AG04450 (cell line): ENCODE measurements around the gene PIMREG. TPM values are rescaled to one million over a fixed set of nuclear protein-coding genes. Genes with fewer than 3 reads are reported as not detected.

ENCODE experiments used
- CTCF ChIA-PET: fragments of 300-600, 350-600 bp; formaldehyde crosslinking; extraction: SDS; loops from one replicate; lab custom pipeline; 2022; ENCODE audit warnings: antibody characterized with exemption, inconsistent platforms; lab: Charles Lee
- POLR2A ChIA-PET: fragments of 350-600 bp; formaldehyde crosslinking; extraction: SDS; loops from one replicate; lab custom pipeline; 2021; ENCODE audit warnings: antibody characterized with exemption, inconsistent platforms; lab: Yijun Ruan, JAX
- DNase-seq: peaks from one replicate; pipeline ENCODE4 v3.0.0-alpha.2; 2011; ENCODE audit warnings: low read depth, low spot score
- H3K27ac ChIP-seq: one replicate; pipeline ENCODE4 v1.5.1; 2012; ENCODE audit warnings: low read depth, low read length, control low read depth
- H3K27me3 ChIP-seq: one replicate; pipeline ENCODE4 v1.6.0; 2012; ENCODE audit warnings: low read length; ENCODE audit not compliant: control insufficient read depth, insufficient read depth
- H3K4me3 ChIP-seq: 2 replicates; pipeline ENCODE4 v1.5.1; 2011; ENCODE audit warnings: mild to moderate bottlenecking, low read depth, low read length, control low read depth
- H3K9me3 ChIP-seq: 2 replicates; pipeline ENCODE4 v1.5.1; 2012; ENCODE audit warnings: low read length; ENCODE audit not compliant: control insufficient read depth, insufficient read depth
- CTCF ChIP-seq: IDR thresholded peaks from 2 replicates; pipeline ENCODE4 v1.5.1; 2011; ENCODE audit warnings: low read depth, low read length, control low read depth, inconsistent platforms
- polyA plus RNA-seq: library from polyadenylated mRNA; depleted of rRNA; stranded (reverse); fragments of >200 nt; gene quantifications from 2 replicates; pipeline ENCODE4 v1.2.3, GENCODE V29; 2011

The PIMREG gene
- polyA plus RNA-seq, 1 experiment: 7.0 TPM

GRCh38 chr17:6413065-6413464, 31.2 kb upstream of the PIMREG start:
- Histone ChIP-seq H3K4me3 (no peak overlapping the region), H3K27ac (no peak overlapping the region), H3K27me3 (peaks cover 8% of the 10 kb centered on the region), H3K9me3 (no peaks in the 10 kb centered on the region)
- TF ChIP-seq CTCF: peak; percentile 58
- POLR2A ChIA-PET: no interaction called here
- DNase-seq: no peak
- CTCF ChIA-PET: interaction anchor here (0.8 to 1.7 kb wide), 6 partner anchors 106 to 825 kb away, joined by 3 to 8 read pairs (median 4); no protein-coding TSS in a partner anchor

DNA sequence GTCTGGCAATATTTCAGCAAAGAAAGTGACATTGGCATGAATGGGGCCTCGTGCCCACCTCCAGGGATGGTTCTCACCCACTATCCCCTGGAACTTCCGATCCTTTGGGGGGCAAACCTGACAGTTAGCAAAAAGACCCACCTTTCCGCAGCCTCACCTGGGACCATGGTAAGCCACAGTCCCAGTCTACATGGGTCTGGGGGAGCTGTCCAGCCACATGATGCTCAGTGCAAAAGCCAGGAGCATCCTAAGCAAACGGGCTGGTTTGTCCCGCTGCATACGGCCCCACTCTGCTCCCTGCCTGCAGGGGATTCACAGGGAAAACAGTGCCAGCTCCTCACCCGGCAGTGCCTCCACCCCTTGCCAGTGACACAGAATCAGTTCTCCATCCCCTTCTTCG, 28.6 kb upstream of the PIMREG start:
- ChIA-PET CTCF (interaction anchor here (2.3 kb wide), 1 partner anchor 823 kb away, joined by 9 read pairs; no protein-coding TSS in a partner anchor), POLR2A (no interaction called here)
- TF ChIP-seq CTCF: no peak
- Histone ChIP-seq H3K4me3 (no peak overlapping the region), H3K27ac (no peak overlapping the region), H3K9me3 (no peaks in the 10 kb centered on the region), H3K27me3 (peaks cover 8% of the 10 kb centered on the region)
- DNase-seq: no peak

GRCh38 chr17:6420173-6420641, 24.0 kb upstream of the PIMREG start:
- ChIA-PET POLR2A (no interaction called here), CTCF (interaction anchor here (3.1 to 6.7 kb wide), 2 partner anchors 828 to 836 kb away, joined by 10 to 90 read pairs; partner anchors contain the start of gene NLRP1)
- H3K4me3 ChIP-seq: no peak overlapping the region
- DNase-seq: no peak
- no peaks in the 10 kb centered on the region for H3K9me3 ChIP-seq
- peaks cover 8% of the 10 kb centered on the region for H3K27me3 ChIP-seq
- no peak overlapping the region for H3K27ac ChIP-seq
- TF ChIP-seq CTCF: peak; percentile 45

DNA sequence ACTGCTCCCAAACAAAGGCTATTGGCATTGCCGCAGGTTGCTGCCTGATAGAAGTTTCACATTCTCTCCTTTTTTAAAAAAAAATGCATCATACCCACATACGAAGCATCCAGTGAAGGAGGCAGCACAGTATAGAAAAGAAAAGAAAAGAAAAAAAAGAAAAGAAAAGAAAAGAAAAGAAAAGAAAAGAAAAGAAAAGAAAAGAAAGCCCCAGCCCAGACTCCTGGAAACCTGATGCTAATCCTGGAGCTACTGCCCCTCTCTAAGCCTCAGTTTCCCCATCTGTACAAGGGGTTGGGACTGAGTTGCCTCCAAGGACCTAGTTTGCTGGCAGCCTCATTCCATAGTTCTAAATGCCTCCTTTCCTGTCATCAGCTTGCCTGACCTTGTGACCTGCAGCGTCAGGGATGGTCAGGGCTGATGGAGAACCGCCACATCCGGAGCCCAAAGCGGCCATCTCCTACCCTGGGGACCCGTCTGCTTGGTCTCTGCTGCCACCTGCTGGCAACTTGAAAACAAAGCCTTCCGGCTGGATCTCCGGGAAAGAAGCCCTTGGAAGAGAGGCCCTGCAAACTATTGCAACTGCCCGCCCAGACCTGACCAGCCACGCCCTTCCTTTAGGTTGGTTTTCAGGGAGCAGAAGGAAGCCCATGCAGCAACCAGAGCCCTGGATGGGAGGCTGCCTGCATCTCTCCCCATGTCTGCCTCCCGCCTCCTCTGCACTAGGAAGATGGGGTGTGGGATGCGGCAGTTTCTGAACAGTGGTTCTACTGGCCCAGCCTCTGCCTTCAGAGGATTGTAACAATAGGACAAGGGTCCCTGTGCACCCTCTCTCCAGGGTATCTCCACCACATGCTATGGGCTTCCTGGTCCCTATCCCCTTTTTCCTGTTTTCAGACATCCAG, 22.3 kb upstream of the PIMREG start:
- Histone ChIP-seq H3K27ac (no peak overlapping the region), H3K27me3 (peaks cover 12% of the 10 kb centered on the region), H3K9me3 (no peaks in the 10 kb centered on the region), H3K4me3 (no peak overlapping the region)
- ChIA-PET POLR2A (no interaction called here), CTCF (interaction anchor here (0.6 to 6.7 kb wide), 10 partner anchors 10 to 957 kb away, joined by 3 to 90 read pairs (median 4); partner anchors contain the start of gene NLRP1)
- peak; percentile 86 for TF ChIP-seq CTCF
- DNase-seq: peak; percentile 32

DNA sequence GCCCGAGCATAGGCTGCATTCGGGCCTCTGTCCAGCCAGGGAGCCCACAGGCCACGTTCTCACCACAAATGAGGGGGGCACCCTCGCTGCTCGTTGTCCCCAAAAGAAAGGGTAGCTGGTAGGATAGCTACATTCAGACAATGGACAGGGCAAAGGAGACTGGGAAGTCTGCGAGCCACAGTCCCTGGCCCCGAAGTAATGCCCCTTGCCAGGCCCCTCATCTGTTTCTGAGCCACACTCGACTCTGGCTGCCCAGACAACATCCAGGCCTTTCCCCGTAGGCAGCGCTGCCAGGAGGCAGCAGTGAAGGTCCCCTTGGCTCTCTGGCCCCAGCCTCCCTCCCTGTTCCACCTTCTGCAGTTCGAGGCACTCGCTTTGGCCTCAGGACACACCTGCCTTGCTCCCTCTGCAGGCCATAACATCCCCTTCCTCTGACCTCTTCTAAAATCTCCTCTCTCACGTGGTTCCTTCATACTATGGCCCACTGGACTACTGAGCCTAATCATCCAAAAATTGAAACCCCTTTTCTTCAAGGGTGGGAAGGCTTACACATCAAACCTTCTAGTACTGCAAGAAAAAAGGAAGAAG, 21.5 kb upstream of the PIMREG start:
- no peak for TF ChIP-seq CTCF
- ChIA-PET CTCF (interaction anchor here (0.8 to 6.7 kb wide), 6 partner anchors 13 to 838 kb away, joined by 3 to 90 read pairs (median 8); partner anchors contain the start of gene NLRP1), POLR2A (no interaction called here)
- DNase-seq: no peak
- no peaks in the 10 kb centered on the region for H3K9me3 ChIP-seq
- H3K27ac ChIP-seq: no peak overlapping the region
- peaks cover 12% of the 10 kb centered on the region for H3K27me3 ChIP-seq
- H3K4me3 ChIP-seq: no peak overlapping the region
